Brain microvascular endothelial cell (primary cell): ENCODE measurements around the gene EEF2K.
"Not testable (repeated sequence)": the region's sequence is repeated elsewhere in the genome, so short reads cannot be mapped to it uniquely, and the experiment has no call there.

Experiments
- DNase-seq: peaks from one replicate; pipeline ENCODE4 v3.0.0-alpha.2; 2020
- H3K27ac ChIP-seq: fragments of 250-450 bp; sonication (Bioruptor Pico); 2 replicates; pipeline ENCODE4 v1.5.1; 2020; ENCODE audit warnings: mild to moderate bottlenecking, moderate library complexity
- H3K27me3 ChIP-seq: fragments of 250-450 bp; sonication (Bioruptor Pico); replicated peaks from 2 replicates; pipeline ENCODE4 v1.5.1; 2020; ENCODE audit warnings: mild to moderate bottlenecking
- H3K36me3 ChIP-seq: fragments of 250-450 bp; sonication (Bioruptor Pico); replicated peaks from 2 replicates; pipeline ENCODE4 v1.5.1; 2020; ENCODE audit warnings: mild to moderate bottlenecking
- H3K4me3 ChIP-seq: 2 replicates; pipeline ENCODE4 v1.5.1; 2011; ENCODE audit warnings: low read depth, mild to moderate bottlenecking, control low read depth, low read length, moderate library complexity
- CTCF ChIP-seq: IDR thresholded peaks from 2 replicates; pipeline ENCODE4 v1.5.1; 2011; ENCODE audit warnings: low read depth, mild to moderate bottlenecking, moderate library complexity, low read length, control low read depth, inconsistent platforms; ENCODE audit errors: missing control alignments
- in situ Hi-C: cut with HindIII; loops from 2 replicates; pipeline ENCODE4 v1.10.0; 2017; ENCODE audit warnings: low sequenced_read_pairs, low pct_ligation_motif_present

The EEF2K gene

GRCh38 chr16:22297871-22298733, 92.0 kb downstream of the EEF2K start:
- Histone ChIP-seq H3K27me3 (no peaks in the 10 kb centered on the region), H3K36me3 (peaks cover 8% of the 10 kb centered on the region), H3K4me3 (peak overlapping the region; percentile 87), H3K27ac (peak overlapping the region; percentile 84)
- DNase-seq: peak; percentile 91
- in situ Hi-C loops: no loop called here
- no peak for TF ChIP-seq CTCF

- in situ Hi-C loops: no loop called here
- no peak for TF ChIP-seq CTCF
- Histone ChIP-seq H3K4me3 (no peak overlapping the region), H3K27ac (no peak overlapping the region), H3K27me3 (no peaks in the 10 kb centered on the region), H3K36me3 (peaks cover 8% of the 10 kb centered on the region)
- no peak for DNase-seq
Measured at GRCh38 chr16:22299036-22299435, 93.0 kb downstream of the EEF2K start.

- DNase-seq: peak; percentile 45
- H3K27me3 ChIP-seq: no peaks in the 10 kb centered on the region
- H3K4me3 ChIP-seq: no peak overlapping the region
- H3K36me3 ChIP-seq: peaks cover 14% of the 10 kb centered on the region
- H3K27ac ChIP-seq: no peak overlapping the region
- in situ Hi-C loops: no loop called here
- TF ChIP-seq CTCF: peak; percentile 84
Measured at GRCh38 chr16:22300427-22301071, 94.5 kb downstream of the EEF2K start.

GRCh38 chr16:22301423-22301822, 95.3 kb downstream of the EEF2K start:
- H3K27ac ChIP-seq: not testable (repeated sequence)
- H3K36me3 ChIP-seq: peaks cover 15% of the 10 kb centered on the region

GRCh38 chr16:22302776-22303363, 96.8 kb downstream of the EEF2K start:
- no peak for DNase-seq
- no peak for TF ChIP-seq CTCF
- Histone ChIP-seq H3K27me3 (no peaks in the 10 kb centered on the region), H3K4me3 (no peak overlapping the region), H3K27ac (no peak overlapping the region), H3K36me3 (peaks cover 27% of the 10 kb centered on the region)
- in situ Hi-C loops: no loop called here

More at GRCh38 chr16:22301423-22301822, 95.3 kb downstream of the EEF2K start:
- in situ Hi-C loops, H3K4me3 ChIP-seq, DNase-seq, H3K27me3 ChIP-seq: not testable (repeated sequence)

- Histone ChIP-seq H3K27me3 (no peaks in the 10 kb centered on the region), H3K4me3 (no peak overlapping the region), H3K27ac (no peak overlapping the region), H3K36me3 (peaks cover 41% of the 10 kb centered on the region)
- in situ Hi-C loops: no loop called here
- DNase-seq: no peak
- TF ChIP-seq CTCF: no peak
Measured at GRCh38 chr16:22304411-22304810, 98.3 kb downstream of the EEF2K start.
